HG03135 (cell line): ENCODE measurements around the gene CROCC2.

Source experiments
- ATAC-seq: cut with Tn5 transposase; IDR thresholded peaks from one replicate; pipeline ENCODE4 v1.9.1; 2021; ENCODE audit warnings: mild to moderate bottlenecking, moderate library complexity; ENCODE audit not compliant: unreplicated experiment

The CROCC2 gene

GRCh38 chr2:241008711-241009121 is 102.6 kb downstream of the CROCC2 start:
- no peak for ATAC-seq

GRCh38 chr2:241009191-241009590 is 103.1 kb downstream of the CROCC2 start:
- ATAC-seq: no peak

- ATAC-seq: no peak
These were observed 103.7 kb downstream of the CROCC2 start for GRCh38 chr2:241009601-241010530.

- ATAC-seq: no peak
These were observed 104.6 kb downstream of the CROCC2 start for GRCh38 chr2:241010531-241011295.

GRCh38 chr2:241011296-241011600 is 105.1 kb downstream of the CROCC2 start:
- no peak for ATAC-seq

GRCh38 chr2:241011751-241012510 is 105.8 kb downstream of the CROCC2 start:
- no peak for ATAC-seq

GRCh38 chr2:241014224-241014623 is 108.1 kb downstream of the CROCC2 start:
- no peak for ATAC-seq

GRCh38 chr2:241014764-241015163 is 108.6 kb downstream of the CROCC2 start:
- ATAC-seq: no peak

- no peak for ATAC-seq
These were observed 109.3 kb downstream of the CROCC2 start for GRCh38 chr2:241015439-241015838.

- ATAC-seq: no peak
These were observed 111.2 kb downstream of the CROCC2 start for GRCh38 chr2:241017228-241017940.

GRCh38 chr2:241018051-241018891 is 112.1 kb downstream of the CROCC2 start:
- ATAC-seq: no peak

- ATAC-seq: no peak
These were observed 113.5 kb downstream of the CROCC2 start for GRCh38 chr2:241019441-241020139.

GRCh38 chr2:241020201-241020600 is 114.1 kb downstream of the CROCC2 start:
- ATAC-seq: no peak

- no peak for ATAC-seq
These were observed 114.6 kb downstream of the CROCC2 start for GRCh38 chr2:241020629-241021190.

GRCh38 chr2:241025639-241026038 is 119.5 kb downstream of the CROCC2 start:
- no peak for ATAC-seq

GRCh38 chr2:241029599-241030332 is 123.6 kb downstream of the CROCC2 start:
- ATAC-seq: no peak

GRCh38 chr2:241030333-241030680 is 124.2 kb downstream of the CROCC2 start:
- no peak for ATAC-seq

- no peak for ATAC-seq
These were observed 124.7 kb downstream of the CROCC2 start for GRCh38 chr2:241030883-241031282.
